Stimulated activated CD4-positive, alpha-beta T cell treated with anti-CD3 and anti-CD28 coated beads, TNF-alpha, amount 100 ng/mL, for 48 hours (primary cell): Measurements from ENCODE around the gene AKAP8L.
A peak's percentile ranks its signal among the peaks of the same experiment; 100 is the strongest.
"Not testable (repeated sequence)": the region's sequence is repeated elsewhere in the genome, so short reads cannot be mapped to it uniquely, and the experiment has no call there.

Experiments used
- DNase-seq, 3 donors: peaks; one replicate each; pipeline ENCODE4 v3.0.0-alpha.2; 2020; ENCODE audit warnings: low read depth in 3 of 3

Gene AKAP8L

DNA sequence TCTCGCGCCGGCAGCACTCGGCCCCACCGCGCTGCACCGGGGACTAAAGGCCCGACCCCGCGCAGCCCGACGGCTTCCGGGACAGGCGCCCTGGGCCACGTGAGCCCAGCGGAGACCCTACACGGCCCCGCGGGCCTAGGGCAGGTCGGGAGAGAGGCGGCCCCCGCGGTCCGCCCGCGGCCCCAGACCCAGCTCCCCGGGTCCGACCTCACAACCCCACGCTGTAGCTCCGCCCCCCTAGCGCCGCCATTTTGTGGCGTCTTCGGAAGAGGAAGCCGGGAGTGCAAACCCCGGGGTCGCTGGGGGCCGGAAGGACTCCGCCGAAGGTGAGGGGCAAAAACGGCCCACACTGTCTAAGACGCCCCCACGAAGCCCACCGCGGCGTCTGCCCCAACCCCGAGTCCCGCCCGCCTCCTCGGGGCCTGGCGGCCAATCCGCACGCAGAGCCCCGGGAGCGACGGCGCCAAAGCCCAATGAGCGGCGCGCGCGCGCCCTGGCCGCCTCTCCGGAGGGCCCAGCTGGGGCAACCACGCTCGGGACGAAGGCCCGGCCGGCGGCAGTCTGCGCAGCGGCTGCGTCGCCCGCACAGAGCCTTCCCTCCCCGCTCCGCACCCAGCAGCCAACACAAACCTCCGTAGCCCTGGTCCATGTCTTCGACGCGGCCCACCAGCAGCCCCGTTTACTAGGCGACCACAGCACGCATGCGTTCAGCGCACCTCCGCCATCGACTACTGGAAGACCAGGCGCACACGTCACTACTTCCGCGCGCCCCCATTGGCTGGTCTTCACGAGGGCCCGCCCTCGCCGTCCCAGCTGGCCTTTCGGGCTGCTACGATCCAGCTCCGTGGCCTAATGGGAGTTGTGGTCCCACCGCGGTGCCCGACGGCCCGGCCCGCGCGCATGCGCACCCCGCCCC, 39.4 kb downstream of the AKAP8L start, which contains the start of gene AKAP8:
TSS of gene AKAP8 (minus strand) at position 705 of the 916 bp plus-strand sequence. CDS start at position 649, 56 bp downstream.
- peak; percentile 93 to 97 (median 94) for DNase-seq

DNA sequence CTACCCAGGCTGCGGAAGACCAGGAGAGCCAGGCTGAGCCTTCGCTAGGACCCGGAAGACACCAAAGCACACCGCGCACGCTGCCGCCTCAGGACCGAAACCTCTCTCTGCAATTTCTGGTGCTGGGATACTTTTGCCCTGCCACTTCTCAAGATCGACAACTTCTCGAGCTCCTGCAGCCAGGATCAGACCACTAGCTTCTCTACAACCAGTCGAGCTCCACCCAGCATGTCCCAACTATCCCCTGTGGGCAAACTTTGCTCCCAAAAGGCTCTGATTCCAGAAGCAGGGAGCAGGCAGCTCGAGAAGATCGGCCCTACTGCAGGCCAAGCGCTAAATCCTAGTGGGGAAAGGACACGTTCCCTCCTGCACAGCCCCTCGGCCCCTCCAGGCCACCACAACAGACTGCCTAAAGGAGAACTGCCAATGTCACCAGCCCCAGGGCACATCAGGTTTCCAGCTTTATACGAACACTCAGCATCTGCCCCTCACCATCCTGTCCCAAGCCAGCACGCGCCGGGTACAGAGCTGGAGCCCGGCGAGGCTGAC, 40.2 kb downstream of the AKAP8L start:
- peak; percentile 32 to 37 (median 37) for DNase-seq

DNA sequence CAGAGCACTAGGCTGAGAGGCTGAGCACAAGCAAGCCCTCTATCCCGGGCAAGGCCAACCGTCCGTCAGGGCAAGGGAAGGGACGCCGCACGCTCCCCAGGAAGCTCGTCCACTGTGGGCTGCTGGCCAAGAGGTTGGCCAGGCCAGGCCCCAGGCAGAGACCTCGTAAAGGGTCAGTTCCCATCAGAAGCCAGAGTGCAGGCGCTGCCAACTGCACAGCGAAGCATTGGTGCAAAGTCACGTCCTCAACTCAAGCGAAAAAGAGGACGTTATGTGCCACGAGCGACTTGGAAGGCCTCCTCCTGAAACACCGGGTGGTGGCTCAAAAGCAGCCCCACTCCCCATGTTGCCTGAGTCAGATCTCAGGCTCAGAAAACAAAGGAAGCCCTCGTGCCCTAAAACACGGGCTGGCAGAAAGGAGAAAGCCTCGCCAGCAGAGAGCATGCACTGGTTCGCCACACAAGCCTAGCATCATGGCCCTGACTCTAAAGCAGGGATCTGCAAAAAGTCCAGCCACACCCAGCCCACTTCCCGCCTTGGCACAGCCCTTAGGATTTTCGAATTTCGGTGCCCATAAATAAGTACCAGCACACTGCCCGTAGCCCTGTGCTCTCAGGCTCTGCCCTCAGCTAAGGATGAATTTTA, 43.9 kb downstream of the AKAP8L start:
- no peak for DNase-seq

DNA sequence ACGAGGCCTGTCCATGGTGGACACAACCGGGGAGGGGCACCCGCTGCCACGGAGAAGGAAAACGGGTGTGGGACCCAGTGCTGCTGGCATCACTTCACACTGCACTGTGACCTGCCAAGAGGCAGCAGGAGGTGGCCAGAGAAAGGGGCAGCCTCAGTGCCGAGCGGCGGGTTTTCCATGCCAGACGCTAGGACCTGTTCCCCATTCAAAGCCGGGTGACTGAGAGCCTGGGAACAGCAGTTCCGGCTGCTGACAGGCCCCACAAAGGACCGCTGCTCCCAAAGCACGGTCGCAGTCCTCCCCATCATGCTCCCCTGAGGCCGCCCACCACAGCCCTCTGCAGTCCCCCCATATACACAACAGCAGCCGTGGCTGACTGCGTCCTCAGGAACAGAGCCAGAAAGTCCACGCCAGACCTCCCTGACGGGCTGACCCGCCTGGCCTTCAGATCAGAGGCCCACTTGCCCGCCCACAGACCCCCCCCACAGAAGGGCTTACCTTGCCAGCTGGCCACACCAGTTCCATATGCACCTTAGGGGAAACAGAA, 44.6 kb downstream of the AKAP8L start:
- no peak for DNase-seq

DNA sequence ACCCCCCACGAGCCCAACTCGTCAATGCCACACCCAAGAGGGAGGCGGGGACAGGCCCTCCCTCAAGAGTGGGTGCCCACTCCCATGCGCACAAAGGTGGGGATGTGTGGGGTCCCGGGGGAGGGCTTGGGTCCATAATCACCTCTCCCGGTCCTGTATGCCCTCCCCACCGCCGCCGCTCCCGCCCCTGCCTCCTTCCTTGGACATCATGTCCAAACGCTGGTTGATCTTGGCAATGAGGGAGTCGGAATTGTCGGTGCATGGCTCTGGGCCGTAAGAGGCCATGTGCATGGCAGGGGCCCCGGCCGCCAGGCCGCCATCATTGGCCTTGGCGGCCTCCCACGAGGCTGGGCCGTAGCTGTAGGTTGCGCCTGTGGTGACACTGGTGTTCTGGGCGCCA, 45.1 kb downstream of the AKAP8L start:
- no peak for DNase-seq

DNA sequence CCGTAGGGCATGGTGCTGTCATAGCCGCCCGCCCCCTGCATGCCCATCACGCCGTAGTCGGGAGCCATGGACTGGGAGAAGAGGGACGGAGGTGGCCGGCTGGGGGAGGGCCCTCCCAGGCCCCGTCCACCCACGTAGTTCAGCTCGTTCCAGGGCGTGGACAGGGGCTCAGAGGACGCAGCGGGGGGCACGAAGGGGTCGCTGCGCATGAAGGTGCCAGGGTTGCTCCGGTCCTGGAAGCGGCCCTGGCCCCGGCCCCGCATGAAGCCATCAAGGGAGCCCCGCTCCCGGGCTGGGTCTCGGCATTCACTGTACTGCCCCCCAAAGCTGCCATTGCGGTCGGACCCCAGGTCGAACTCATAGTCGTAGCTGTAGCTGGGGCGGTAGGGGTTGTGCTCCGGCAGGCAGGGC, 45.9 kb downstream of the AKAP8L start:
- DNase-seq: no peak

DNA sequence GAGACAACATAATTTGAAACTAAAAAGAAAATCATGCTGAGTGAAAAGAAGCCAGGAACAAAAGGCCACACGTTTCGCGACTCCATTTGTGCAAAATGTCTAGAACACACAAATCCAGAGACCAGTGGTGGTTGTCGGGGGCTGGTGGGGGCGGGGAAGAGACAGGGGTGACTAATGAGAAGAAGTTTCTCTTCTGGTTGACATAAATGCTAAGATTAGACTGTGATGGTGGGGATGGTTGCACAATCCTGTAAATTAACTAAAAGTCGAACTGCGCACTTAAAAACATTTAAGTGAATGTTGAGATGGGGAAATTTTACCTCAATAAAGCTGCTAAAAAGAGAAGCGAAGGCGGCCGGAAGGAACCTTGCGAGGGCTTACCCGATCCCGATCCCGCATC, 46.3 kb downstream of the AKAP8L start:
- peak in 1 of 3 donors; percentile 20 for DNase-seq

DNA sequence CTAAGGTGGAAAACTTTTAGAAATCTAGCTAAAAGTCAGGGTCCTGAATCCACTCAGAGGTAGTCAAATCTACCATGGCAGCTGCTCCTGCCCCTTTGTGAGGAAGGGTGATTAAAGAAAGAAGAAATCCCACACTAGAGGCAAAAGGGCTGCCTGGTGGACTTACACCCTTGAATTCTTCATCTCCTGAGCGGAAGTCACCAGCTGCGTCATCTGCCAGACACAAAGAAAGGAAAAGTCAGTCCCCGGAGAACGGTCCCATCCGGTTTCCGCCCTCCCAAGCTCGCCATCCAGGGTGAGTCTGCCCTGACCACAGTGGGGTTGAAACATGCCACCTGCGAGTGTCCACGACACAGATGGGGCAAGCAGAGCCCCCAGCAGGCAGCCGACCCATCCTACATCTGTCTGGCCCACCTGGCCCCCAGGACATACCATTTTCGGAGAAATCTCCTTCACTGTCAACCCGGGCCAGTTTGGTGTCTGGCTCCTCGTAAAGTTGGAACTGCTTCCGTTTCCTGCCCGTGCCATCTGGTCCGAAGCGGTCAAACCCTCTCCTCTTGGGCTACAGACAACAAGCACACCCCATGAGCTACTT, 46.9 kb downstream of the AKAP8L start:
- DNase-seq: no peak

DNA sequence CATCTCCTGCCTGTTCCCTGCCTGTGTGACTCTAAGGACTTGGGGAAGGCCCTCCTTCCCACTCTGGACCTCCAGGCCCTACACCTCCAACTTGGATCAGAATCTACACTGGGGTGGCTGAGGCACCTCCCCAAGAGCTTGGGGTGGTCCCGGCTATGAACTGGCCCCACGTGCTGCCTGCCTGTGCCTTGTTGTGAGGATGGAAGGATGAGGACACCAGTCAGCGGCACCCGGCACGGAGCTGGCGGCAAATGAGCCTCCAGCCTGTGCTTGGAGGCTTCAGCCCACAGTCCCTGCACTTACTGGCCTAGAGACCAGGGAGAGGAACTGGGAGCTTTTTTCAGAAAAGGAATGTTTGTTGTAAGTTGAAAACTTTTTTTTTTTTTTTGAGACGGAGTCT, 47.7 kb downstream of the AKAP8L start:
- DNase-seq: no peak

DNA sequence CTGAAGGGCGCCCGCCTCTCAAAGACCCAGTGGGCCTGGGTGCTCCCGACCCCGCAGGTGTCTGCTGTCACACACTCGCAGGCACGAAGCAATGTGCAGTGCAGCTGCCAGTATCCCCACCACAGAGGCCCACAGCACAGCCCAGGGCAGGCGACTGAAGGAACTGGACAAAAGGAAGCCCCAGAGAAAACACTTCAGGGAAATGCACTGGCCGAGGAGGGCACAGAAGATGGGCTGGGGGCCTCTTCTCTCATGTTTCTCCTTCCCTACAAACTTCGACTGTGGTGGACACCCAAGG, 49.2 kb downstream of the AKAP8L start:
- DNase-seq: no peak

DNA sequence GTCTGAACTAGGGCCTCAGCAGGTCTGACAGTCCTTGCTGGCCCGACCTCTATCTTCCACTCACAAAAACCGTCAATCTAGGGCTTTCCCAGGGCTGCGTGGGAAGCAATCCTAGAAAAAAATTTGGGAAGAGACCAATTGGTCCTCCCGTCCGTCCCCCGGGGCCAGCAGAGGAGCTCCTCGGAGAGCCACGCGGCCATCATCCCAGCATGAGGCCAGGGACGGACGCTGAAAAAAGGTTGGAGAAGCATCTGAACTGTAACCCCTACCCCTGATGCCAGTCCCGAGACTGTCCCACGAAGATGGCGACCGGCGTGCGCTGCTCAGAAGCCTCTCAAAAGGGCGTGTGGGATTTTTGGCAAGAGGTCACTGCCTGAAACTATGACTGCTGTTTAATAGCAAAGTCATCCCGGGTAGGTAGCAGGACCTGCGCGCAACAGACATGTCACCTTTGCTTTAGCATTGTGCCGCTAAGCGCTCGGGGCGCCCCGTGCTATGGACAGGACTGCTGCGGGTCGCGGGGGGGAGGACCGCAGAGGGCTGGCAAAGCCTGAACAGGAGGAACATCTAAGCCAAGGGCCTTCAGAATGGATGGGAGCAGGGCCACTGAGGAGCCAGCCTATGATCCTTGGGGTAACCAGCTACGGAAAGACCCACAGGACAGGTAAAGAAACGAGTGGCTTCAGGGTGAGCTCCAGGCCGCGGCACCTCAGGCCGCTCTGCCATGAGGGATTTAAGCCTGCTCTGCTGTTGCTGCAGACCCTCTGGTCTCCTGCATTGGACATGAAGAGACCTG, 49.8 kb downstream of the AKAP8L start:
- no peak for DNase-seq

DNA sequence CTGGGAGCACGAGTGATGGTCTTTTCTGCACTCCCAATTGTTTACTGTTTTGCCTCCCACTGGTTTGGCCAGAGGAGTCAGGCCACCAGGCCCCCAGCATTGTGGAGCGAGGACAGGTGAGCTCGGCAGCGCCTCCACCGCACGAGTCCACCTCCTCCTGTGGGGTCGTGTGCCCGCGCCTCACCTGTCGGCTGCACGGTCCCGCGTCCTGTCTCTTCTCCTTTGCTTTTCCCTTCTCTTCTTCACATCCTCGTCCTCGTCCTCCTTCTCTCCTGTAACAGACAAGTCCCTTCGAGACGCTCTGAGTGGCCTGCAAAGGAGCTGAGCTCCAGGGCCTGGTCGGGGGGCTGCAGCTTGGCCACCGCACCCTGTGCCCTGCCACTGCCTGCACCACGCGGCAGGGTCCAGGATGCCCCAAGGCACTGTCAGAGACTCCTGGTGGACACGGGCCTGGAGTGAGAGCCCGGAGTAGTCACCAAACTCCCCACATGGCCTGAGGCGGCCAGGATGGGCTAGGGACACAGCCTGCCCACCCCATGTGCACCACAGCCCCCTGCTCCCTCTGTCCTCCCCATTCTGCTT, 50.6 kb downstream of the AKAP8L start:
- no peak for DNase-seq

DNA sequence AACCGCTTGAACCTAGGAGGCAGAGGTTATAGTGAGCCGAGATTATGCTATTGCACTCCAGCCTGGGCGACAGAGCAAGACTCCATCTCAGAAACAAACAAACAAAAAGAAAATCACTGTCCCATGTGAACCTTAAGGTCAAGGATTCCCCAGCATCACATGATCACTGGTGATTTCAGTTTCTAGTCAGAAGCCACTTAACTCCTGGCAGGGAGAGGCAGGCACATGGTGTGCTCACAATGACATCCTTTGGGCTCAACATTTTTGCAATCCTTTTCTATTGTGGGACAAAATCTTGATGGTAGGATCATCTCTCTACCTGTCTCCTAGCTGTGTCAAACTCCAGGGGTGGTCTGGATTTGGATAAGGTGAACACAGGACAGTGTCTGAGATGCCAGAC, 51.3 kb downstream of the AKAP8L start:
- DNase-seq: no peak

DNA sequence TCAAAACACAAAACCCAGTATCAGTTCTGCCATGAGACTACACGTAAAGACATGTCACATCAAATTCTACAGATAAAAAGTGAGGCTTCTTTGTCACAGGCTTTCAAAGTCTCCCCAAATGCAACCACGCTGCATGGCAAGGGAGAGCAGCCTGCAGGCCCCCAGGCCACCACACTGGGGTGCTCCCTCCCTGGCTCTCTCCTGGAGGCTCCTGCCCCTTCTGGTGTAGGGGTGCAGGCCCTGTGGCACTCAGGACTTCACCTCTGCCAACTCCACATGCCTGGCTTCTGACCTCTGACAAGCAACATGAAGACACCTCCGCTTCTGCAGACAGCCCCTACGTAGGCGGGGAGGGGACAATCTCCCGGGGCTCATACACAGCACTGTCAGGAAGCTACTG, 53.5 kb downstream of the AKAP8L start:
- DNase-seq: no peak

DNA sequence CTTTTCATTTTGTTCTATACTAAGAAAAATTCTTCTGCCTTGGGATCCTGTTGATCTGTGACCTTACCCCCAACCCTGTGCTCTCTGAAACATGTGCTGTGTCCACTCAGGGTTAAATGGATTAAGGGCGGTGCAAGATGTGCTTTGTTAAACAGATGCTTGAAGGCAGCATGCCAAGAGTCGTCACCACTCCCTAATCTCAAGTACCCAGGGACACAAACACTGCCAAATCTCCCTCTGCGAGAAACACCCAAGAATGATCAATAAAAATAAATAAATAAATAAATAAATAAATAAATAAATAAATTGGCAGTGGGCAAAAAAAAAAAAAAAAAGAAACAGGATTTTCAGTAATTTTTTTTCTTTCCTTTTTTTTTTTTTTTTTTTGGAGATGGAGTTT, 55.0 kb downstream of the AKAP8L start:
- DNase-seq: not testable (repeated sequence)

DNA sequence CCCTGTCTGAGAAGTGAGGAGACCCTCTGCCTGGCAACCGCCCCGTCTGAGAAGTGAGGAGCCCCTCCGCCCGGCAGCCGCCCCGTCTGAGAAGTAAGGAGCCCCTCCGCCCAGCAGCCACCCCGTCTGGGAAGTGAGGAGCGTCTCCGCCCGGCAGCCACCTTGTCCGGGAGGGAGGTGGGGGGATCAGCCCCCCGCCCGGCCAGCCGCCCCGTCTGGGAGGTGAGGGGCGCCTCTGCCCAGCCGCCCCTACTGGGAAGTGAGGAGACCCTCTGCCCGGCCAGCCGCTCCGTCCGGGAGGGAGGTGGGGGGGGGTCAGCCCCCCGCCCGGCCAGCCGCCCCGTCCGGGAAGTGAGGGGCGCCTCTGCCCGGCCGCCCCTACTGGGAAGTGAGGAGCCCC, 55.7 kb downstream of the AKAP8L start:
- not testable (repeated sequence) for DNase-seq

DNA sequence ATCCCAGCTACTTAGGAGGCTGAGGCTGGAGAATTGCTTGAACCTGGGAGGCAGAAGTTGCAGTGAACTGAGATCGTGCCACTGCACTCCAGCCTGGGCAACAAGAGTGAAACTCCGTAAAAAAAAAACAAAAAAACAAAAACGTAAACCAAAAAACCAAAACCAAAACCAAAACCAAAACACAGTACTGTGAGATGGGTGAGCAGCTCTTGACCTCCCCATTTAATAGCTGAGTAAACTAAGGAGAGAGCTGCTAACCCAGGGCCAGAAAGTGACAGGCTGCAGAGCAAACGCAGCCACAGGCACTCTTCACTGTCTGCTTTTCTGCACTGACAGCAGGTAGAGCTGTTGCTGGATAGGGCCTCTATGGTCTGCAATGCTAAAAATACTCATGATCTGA, 58.8 kb downstream of the AKAP8L start:
- not testable (repeated sequence) for DNase-seq

DNA sequence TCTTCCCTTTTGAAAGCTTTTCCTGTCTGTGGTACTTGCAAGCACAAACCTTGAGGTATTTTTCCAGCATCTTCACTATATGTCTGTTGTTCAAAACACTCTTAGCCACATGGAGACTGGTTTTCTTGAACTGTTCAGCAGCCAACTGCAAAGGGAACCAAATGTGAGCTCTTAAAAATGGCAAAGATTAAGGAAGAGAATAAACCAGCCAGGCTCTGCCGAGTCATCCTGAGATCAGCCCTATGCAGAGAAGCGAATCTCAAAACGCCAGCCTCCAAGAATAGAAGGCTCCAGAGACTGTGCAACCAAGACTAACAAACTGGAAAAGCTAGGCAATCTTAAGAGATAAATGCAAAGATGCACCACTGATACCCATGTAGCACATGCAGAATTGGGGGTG, 59.9 kb downstream of the AKAP8L start:
- DNase-seq: no peak

DNA sequence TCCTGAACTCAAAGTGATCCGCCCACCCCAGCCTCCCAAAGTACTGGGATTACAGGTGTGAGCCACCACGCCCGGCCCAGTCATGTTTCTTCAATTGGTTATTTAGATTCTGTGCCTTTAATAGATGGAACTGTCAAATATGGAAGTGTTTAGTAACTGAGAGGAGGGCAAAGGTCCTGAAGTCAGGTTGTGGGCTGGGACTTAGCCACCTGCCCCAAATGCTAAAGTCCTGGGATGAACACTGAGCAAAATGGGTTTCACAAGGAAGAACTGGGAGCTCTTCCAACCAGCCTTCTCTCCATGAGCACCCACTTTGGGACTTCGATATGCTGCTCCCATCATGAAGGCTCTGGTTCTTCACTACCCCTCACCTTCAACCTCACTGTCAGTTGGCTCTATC, 60.9 kb downstream of the AKAP8L start:
- DNase-seq: no peak

DNA sequence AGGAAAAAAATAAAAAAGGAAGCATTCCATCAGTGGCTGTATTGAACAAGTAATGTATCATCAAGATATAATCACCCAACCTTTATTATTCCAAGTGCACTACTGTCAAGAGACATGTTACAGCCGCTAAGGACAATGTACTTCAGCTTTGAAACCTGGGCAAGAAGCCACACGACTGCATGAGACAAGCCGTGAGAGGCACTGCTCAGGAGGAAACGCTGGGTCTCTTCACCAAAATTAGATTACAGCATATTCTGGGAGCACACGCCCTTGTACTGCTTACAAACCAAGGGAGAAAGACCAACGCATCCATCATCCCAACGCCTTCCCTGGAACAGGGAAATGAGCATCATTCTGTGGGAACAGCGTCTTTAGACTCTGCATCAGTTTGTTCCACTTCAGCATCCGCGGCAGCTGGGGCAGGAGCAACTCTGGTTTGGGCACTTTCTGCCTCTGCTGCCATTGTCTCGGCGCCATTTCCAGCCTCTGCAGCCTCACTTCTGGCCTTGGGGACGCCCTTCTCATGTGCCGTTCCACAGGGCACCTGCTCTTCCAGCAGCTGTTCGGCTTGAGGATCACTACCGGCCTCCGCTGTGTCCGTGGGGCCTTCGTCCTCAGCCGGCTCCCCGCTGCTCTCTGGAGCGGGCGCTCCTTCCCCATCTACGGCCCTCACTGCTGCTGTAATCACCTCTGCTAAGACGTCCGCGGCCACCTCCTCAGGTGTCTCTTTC, 64.1 kb downstream of the AKAP8L start:
- DNase-seq: no peak
